H7 (cell line): ENCODE results near the gene ZNF536. TPM values are rescaled to one million over a fixed set of nuclear protein-coding genes. Genes with fewer than 3 reads are reported as not detected.
"Not testable (repeated sequence)": the region's sequence is repeated elsewhere in the genome, so short reads cannot be mapped to it uniquely, and the experiment has no call there.

Source experiments
- DNase-seq: peaks from one replicate; pipeline ENCODE4 v3.0.0; 2012
- H3K27me3 ChIP-seq: 2 replicates; pipeline ENCODE4 v1.6.0; 2011; ENCODE audit warnings: mild to moderate bottlenecking, low read length; ENCODE audit not compliant: control insufficient read depth, insufficient read depth
- H3K36me3 ChIP-seq: replicated peaks from 2 replicates; pipeline ENCODE4 v1.5.1; 2011; ENCODE audit warnings: low read length; ENCODE audit not compliant: control insufficient read depth, insufficient read depth
- H3K4me3 ChIP-seq: 2 replicates; pipeline ENCODE4 v1.5.1; 2011; ENCODE audit warnings: low read depth, mild to moderate bottlenecking, control low read depth, low read length, moderate library complexity; ENCODE audit not compliant: insufficient read depth
- total RNA-seq: library from RNA; depleted of rRNA; stranded (reverse); fragments of >200 nt; shearing (Covaris generic); gene quantifications from 2 replicates; pipeline ENCODE4 v1.2.3, GENCODE V29; 2014

ZNF536 gene
- total RNA-seq, 1 experiment from 2014 or later: 0.35 TPM

DNA sequence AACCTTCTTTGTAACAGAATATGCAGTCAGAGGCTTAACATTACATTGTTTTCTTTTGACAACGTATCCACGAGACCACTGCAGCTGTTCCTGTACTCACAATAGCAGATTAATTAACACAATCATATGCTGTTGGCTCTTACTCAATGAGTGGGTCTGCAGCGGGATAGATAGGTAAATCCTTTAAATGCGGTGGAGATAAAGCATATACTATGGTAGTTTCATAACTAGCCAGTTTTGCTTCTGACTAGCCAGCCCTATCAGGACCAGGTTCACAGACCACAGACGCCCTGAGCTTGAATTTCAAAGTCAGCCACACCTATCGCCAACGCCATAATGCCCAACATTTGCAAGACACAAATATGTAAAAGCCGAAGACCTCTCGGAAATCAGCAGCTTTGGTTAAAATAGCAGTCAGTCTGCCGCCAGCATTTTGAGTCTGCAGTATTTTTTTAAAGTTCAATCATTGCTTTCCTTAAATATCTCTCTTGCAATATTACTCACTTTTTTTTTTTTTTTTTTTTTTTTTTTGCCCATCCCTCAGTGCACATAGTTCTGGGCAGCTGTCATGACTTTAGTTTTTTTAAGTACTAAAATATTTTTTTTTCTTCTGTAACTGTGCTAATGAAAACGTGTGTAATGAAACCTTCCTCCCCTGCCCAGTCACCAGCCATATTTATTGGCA, 120.5 kb downstream of the ZNF536 start:
- DNase-seq: no peak

DNA sequence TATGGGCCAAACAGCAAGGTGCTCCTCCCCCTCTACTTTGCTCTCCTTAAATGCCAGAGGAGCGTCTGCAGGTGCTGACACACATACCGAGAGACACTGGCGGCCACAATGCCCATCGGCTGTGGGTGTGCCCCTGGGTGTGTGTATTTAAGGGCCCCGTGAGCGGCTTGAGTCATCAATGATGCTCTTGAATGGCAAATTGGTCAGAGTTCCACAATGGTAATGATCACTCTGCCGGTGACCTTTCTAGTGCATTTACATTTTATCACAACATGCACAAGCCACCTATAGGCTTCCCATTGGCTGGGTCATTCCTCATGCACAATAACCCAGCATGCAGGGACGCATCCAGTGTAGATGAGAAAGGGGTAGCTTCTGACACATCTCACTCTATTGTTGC, 124.8 kb downstream of the ZNF536 start:
- no peaks in the 10 kb centered on the region for H3K36me3 ChIP-seq
- H3K4me3 ChIP-seq: no peak overlapping the region
- DNase-seq: no peak
- H3K27me3 ChIP-seq: no peaks in the 10 kb centered on the region; the same call in 1 of the 2 replicates

More for the DNA sequence above, 120.5 kb downstream of the ZNF536 start:
- H3K36me3 ChIP-seq: no peaks in the 10 kb centered on the region
- H3K4me3 ChIP-seq: no peak overlapping the region
- H3K27me3 ChIP-seq: no peaks in the 10 kb centered on the region; the same call in 1 of the 2 replicates

DNA sequence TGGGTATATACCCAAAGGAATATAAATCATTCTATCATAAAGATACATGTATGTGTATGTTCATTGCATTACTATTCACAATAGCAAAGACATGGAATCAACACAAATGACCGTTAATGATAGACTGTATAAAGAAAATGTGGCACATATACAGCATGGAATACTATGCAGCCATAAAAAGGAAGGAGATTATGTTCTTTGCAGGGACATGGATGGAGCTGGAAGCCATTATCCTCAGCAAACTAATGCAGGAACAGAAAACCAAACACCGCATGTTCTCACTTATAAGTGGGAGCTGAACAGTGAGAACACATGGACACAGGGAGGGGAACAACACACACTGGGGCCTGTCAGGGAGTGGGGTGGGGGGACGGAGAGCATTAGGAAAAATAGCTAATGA, 125.9 kb downstream of the ZNF536 start:
- DNase-seq, H3K36me3 ChIP-seq, H3K4me3 ChIP-seq, H3K27me3 ChIP-seq: not testable (repeated sequence)

DNA sequence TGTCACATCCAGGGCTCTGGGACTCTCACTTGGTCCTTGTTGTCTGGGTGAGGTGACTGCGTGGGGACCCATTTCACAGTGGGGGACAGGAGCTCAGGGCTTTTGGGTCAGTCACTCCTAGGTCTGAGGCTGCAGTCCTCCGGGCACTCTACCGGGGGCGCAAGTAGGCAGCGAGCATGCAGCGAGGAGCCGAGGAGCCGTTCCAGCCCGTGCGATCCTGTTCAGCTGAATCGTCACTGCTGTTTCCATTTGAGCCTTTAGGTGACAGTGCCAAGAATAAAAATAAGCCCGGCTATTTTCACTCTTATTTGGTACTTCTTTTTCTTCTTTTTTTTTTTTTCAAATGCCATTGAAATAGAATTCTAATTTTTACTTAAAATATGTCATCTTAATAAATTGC, 126.5 kb downstream of the ZNF536 start:
- Histone ChIP-seq H3K36me3 (no peaks in the 10 kb centered on the region), H3K27me3 (no peaks in the 10 kb centered on the region; the same call in 1 of the 2 replicates), H3K4me3 (no peak overlapping the region)
- peak; percentile 59 for DNase-seq

DNA sequence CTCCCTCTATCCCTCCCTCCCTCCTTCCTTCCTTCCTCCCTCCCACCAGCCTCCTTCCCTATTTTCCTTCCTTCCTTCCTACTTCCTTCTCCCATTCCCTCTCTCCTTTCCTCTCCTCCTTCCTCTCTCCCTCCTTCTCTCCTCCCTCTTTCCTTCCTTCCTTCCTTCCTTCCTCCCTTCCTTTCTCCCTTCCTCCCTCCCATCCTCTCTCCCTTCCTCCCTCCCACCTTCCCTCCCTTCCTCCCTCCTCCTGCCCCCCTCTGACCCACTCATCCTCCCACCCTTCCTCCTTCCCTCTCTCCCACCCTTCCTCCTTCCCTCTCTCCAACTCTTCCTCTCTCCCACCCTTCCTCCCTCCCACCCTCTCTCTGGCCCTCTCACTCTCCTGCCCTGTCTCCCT, 132.1 kb downstream of the ZNF536 start:
- H3K27me3 ChIP-seq: no peaks in the 10 kb centered on the region
- no peak overlapping the region for H3K4me3 ChIP-seq
- no peaks in the 10 kb centered on the region for H3K36me3 ChIP-seq
- no peak for DNase-seq

DNA sequence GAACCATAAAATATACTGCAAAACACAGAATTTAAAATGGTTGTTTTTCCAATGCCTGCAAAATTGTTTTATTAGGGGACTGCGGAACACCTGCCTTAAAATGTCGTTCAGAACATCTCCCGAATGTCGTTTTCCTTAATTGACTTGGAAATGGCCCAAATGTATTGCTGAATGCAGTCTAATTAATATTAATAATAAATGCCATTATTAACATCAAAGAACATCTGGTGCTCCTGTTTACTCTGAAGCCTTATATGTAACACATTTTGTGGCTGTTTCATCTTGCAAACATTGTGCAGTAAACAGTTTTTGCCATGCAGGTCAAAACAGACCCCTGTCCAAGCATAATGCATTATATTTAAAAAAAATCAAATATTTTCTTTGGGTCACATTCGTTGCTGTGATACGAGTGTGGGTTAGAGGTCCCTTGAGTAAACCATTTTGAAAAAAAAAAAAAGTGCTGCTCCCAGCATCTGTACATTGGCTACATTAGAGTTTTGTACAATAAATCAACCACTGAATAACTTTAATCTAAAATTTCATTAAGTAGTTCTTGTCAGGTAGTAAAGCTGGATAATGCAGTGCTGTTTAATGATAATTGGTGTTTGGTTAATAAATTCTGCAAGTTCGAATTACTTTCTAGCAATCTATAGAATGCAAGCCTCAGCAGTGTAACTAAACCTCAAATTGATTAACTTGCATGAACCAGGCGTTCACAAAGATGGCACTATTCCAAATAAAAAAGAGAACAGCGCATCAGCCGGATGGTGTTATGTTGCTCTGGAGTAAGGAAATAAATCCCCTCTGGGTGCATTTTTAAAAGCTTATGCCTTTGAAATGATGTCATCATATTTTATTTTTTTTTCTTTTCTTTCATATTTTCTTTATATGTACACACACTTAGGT, 140.2 kb downstream of the ZNF536 start:
- DNase-seq: no peak
- no peak overlapping the region for H3K4me3 ChIP-seq
- no peaks in the 10 kb centered on the region for H3K27me3 ChIP-seq
- H3K36me3 ChIP-seq: no peaks in the 10 kb centered on the region

DNA sequence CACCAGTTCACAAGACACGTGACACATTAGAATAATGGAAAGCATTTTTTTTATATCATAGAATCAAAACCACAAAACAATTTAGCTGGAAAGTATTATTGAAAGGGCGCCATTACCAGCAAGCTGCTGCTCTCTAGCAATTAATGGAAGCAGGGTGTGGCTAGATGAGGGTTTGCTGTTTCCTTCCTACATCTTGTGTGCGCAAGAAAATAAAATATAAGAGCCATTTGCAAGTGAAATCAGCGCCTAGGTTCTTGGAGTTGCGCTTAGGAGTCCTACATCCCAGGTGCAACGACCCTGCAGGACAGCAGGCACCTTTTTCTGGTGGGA, 140.9 kb downstream of the ZNF536 start:
- DNase-seq: no peak
- Histone ChIP-seq H3K27me3 (no peaks in the 10 kb centered on the region), H3K36me3 (no peaks in the 10 kb centered on the region), H3K4me3 (no peak overlapping the region)

DNA sequence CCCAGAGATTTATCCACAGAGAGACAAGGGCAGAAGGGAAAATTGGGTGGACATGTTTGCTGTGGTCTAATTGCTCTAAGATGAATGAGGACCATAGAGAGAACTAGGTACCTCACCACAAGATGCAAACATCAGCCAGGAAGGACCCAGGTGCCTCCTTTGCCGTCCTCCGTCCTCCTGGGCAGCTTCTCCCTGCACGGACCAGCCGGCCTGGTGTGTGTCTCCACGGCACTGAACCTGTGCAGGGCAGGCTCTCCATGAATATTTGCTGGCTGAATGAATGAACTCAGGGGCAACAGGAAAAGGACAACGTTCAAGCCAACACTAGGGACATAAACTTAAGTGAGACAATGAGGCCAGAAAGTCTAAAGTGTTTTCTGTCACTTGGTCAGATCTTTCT, 143.9 kb downstream of the ZNF536 start:
- DNase-seq: no peak
- Histone ChIP-seq H3K36me3 (no peaks in the 10 kb centered on the region), H3K4me3 (no peak overlapping the region), H3K27me3 (no peaks in the 10 kb centered on the region)

DNA sequence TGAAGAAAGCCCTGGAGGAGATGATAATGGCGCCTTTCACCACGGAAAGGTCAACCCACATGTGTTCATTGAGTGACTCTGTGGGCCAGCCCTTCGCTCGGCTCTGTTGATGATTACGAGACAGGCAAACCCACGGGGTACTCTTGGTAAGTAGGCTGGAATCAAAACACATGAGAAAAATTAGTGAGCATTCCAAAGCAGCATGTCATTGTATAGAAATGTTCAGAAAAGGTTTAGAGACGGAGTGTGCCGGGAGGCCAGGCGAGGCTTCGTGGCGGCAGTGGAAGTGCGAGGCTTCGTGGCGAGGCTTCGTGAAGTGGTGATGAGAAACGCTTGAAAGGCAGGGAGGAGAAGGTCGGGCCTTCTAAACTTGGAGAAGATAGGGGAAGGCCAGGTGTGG, 144.3 kb downstream of the ZNF536 start:
- no peak for DNase-seq

DNA sequence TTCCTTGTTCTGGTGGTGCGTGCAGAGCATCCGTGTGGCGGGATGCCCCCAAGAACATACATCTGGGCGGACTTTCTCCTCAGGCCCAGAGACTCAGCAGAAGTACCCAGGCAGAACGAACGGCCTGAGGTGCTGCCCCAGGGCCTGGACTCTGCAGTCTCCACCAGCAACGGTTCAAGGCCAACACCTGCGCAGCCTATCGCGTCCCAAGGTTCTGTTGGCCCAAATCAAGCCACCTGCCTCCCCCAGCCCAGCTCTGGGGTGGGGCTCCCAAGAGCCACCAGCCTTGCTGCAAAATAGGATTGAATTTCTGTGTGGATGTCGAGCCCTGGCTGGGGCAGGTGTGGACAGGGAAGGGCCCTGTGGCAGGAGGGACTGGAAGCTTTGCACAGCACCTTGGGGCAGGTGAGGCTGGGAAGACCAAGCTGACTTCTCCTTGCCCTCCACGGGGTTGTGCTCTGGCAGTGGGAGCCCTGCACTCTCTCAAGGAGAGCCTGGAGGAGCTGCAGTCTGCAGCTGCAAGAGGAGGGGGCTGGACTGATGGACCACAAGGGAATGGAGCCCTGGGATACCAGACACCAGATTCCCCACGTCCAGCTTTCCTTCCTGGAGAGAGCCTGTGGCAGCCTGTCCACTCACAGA, 146.9 kb downstream of the ZNF536 start:
- Histone ChIP-seq H3K36me3 (no peaks in the 10 kb centered on the region), H3K27me3 (no peaks in the 10 kb centered on the region), H3K4me3 (no peak overlapping the region)
- no peak for DNase-seq

More for the DNA sequence above, 144.3 kb downstream of the ZNF536 start:
- Histone ChIP-seq H3K36me3 (no peaks in the 10 kb centered on the region), H3K27me3 (no peaks in the 10 kb centered on the region), H3K4me3 (no peak overlapping the region)

DNA sequence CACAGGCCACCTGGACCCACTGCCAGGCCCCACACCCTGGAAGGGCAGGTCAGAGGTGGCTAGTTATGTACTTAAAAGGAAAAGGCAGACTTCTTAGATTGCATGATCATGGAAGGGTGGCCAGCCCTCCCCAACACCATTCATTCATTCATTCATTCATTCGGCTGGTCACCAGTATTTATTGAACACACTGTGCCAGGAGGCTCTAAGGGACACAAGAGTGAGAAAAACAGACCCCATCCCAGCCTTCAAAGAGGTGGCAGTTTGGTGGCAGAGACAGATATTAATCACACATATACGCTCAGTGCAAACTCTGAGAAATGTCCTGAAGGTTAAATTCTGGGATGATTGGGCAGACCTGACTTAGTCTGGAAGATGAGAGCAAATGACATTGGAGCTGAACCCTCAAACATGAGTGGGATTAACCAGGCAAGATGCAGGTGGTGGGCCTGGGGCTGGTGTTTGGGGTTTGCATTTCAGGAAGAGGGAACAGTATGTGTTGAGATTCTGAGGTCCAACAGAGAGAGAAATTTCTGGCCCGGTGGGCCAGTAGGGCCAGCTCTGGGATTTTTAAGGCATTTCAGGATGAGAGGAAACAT, 147.5 kb downstream of the ZNF536 start:
- H3K27me3 ChIP-seq: no peaks in the 10 kb centered on the region

DNA sequence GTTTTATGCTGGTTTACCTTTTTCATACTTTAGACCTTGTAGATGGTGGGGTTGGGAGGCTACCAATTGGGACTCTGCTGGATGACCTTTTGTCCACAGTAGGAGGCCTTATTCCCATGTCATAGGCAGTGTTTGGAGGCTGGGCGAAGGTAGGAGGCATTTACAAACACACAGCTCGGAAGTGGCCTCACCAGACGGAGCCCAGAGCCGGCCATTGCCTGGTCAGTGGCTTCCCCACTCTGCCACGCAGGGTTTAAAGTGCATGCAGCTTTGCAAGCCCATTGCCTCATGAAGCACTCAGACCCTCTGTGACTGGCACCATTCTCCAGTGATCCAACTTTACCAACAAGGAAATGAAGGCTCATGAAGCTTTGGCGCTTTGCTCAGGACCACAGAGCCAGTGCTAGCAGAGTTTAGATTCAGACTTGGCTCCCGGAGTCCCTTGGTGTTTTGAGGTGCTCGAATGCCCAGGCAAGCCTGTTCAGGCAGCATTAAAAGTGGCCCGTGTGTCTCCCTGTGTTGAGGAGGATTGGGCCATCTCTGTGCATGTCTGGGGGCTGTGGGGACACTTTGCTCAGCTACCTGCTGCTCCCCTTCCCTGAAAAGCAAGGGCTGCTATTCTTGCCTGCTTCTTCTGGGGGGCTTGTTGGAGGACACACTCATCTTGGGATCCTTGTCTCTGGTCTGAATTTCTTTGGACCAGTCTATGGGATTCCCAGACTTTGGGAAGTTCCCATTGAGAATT, 148.7 kb downstream of the ZNF536 start:
- no peak overlapping the region for H3K4me3 ChIP-seq
- H3K36me3 ChIP-seq: no peaks in the 10 kb centered on the region
- DNase-seq: no peak
- no peaks in the 10 kb centered on the region for H3K27me3 ChIP-seq

More for the DNA sequence above, 147.5 kb downstream of the ZNF536 start:
- no peak overlapping the region for H3K4me3 ChIP-seq
- H3K36me3 ChIP-seq: no peaks in the 10 kb centered on the region
- no peak for DNase-seq

DNA sequence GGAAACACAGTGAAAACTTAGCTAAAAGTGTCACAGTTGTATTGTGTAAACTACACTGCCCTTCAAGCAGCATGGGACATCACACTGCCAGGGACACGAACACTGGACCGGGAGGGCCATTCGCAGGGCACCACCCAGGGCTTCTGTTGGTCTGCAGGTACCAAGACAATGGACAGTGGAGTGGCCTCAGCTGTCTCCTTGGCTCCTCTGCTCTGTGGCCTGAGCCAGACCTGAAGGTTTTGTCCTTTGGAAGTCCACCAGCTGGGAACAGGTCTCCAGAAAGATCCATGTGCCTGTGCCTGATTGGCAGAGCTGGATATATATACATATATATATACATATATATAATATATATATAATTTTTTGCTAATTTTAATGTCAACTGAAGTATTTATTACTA, 149.8 kb downstream of the ZNF536 start:
- no peaks in the 10 kb centered on the region for H3K27me3 ChIP-seq
- DNase-seq: no peak
- H3K4me3 ChIP-seq: no peak overlapping the region
- H3K36me3 ChIP-seq: no peaks in the 10 kb centered on the region

DNA sequence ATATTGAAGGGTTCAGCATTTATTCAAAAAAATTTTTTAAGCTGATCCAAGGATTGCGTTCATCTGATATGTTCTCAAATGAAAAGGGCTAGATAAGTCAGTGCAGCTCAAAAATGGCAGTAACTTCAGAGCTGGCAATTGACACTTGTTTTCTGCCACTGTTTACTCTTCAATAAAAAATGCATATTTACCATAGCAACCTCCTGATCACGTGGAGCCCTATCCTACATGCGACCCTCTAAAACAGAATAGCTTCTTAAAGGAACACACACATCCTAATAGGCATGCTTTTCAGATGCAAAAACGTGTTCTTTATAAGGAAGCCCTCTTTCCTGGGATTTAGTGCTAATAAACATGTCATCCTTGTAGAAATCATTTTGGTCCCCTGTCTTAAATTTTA, 150.2 kb downstream of the ZNF536 start:
- DNase-seq: no peak
- H3K4me3 ChIP-seq: no peak overlapping the region
- no peaks in the 10 kb centered on the region for H3K27me3 ChIP-seq
- H3K36me3 ChIP-seq: no peaks in the 10 kb centered on the region
